GM10847 (cell line): ENCODE measurements around the gene IL4I1.

Experiments
- POLR2A ChIP-seq: IDR thresholded peaks from 2 replicates; pipeline ENCODE4 v1.6.1; 2011; ENCODE audit not compliant: insufficient read length; ENCODE audit errors: extremely low read depth

Gene IL4I1

GRCh38 chr19:49849433-49850220, 47.1 kb downstream of the IL4I1 start:
- no peak for TF ChIP-seq POLR2A

GRCh38 chr19:49848938-49849337, 47.7 kb downstream of the IL4I1 start:
- no peak for TF ChIP-seq POLR2A

GRCh38 chr19:49847731-49848696, 48.7 kb downstream of the IL4I1 start:
- TF ChIP-seq POLR2A, result no peak

- no peak for TF ChIP-seq POLR2A
These were observed 50.3 kb downstream of the IL4I1 start for GRCh38 chr19:49846408-49846807.

GRCh38 chr19:49845414-49845813, 51.3 kb downstream of the IL4I1 start:
- TF ChIP-seq POLR2A, result no peak

GRCh38 chr19:49844138-49845095, 52.3 kb downstream of the IL4I1 start:
- no peak for TF ChIP-seq POLR2A

GRCh38 chr19:49843265-49843664, 53.4 kb downstream of the IL4I1 start:
- no peak for TF ChIP-seq POLR2A

- no peak for TF ChIP-seq POLR2A
These were observed 55.9 kb downstream of the IL4I1 start for GRCh38 chr19:49840736-49841249.

- no peak for TF ChIP-seq POLR2A
These were observed 56.4 kb downstream of the IL4I1 start for GRCh38 chr19:49840321-49840720.

- no peak for TF ChIP-seq POLR2A
These were observed 57.0 kb downstream of the IL4I1 start for GRCh38 chr19:49839713-49840112.
